ENCODE results near the gene ADGRD1. TPM values are rescaled to one million over a fixed set of nuclear protein-coding genes. Genes with fewer than 3 reads are reported as not detected.

Gene ADGRD1
- polyA plus RNA-seq, 1 donor = 84.8 TPM

GRCh38 chr12:131153956-131154355, 200.2 kb downstream of the ADGRD1 start:
- no CpG with 5 or more reads among the region's 5 CpGs for WGBS (ENCODE audit: insufficient coverage, low lambda C conversion rate)
- Histone ChIP-seq H3K36me3 (ENCODE audit: control insufficient read depth, insufficient read depth, low read length) (no peaks in the 10 kb centered on the region), H3K4me1 (ENCODE audit: control insufficient read depth, insufficient read depth, low read length) (no peaks in the 10 kb centered on the region)

GRCh38 chr12:131155131-131155530, 201.4 kb downstream of the ADGRD1 start:
- Histone ChIP-seq H3K27ac (ENCODE audit: low read length) (no peak overlapping the region), H3K9me3 (ENCODE audit: control insufficient read depth, low read depth, low read length) (no peaks in the 10 kb centered on the region), H3K27me3 (ENCODE audit: control insufficient read depth, insufficient read depth, low read length) (no peaks in the 10 kb centered on the region), H3K4me3 (ENCODE audit: low read length) (no peak overlapping the region), H3K4me1 (ENCODE audit: control insufficient read depth, insufficient read depth, low read length) (no peaks in the 10 kb centered on the region), H3K36me3 (ENCODE audit: control insufficient read depth, insufficient read depth, low read length) (no peaks in the 10 kb centered on the region)
- no peak for DNase-seq
- WGBS (ENCODE audit: insufficient coverage, low lambda C conversion rate) = no CpG with 5 or more reads among the region's 6 CpGs

More at GRCh38 chr12:131153956-131154355, 200.2 kb downstream of the ADGRD1 start:
- Histone ChIP-seq H3K27ac (ENCODE audit: low read length) (no peak overlapping the region), H3K4me3 (ENCODE audit: low read length) (no peak overlapping the region), H3K9me3 (ENCODE audit: control insufficient read depth, low read depth, low read length) (no peaks in the 10 kb centered on the region), H3K27me3 (ENCODE audit: control insufficient read depth, insufficient read depth, low read length) (no peaks in the 10 kb centered on the region)
- DNase-seq = no peak

GRCh38 chr12:131157743-131158142, 204.0 kb downstream of the ADGRD1 start:
- peaks cover 5% of the 10 kb centered on the region for H3K27me3 ChIP-seq (ENCODE audit: control insufficient read depth, insufficient read depth, low read length)
- H3K4me3 ChIP-seq (ENCODE audit: low read length) = no peak overlapping the region
- no peaks in the 10 kb centered on the region for H3K9me3 ChIP-seq (ENCODE audit: control insufficient read depth, low read depth, low read length)
- no CpG with 5 or more reads among the region's 4 CpGs for WGBS (ENCODE audit: insufficient coverage, low lambda C conversion rate)
- H3K27ac ChIP-seq (ENCODE audit: low read length) = no peak overlapping the region
- DNase-seq = no peak
- no peaks in the 10 kb centered on the region for H3K4me1 ChIP-seq (ENCODE audit: control insufficient read depth, insufficient read depth, low read length)
- H3K36me3 ChIP-seq (ENCODE audit: control insufficient read depth, insufficient read depth, low read length) = no peaks in the 10 kb centered on the region

GRCh38 chr12:131159660-131160059, 206.0 kb downstream of the ADGRD1 start:
- Histone ChIP-seq H3K9me3 (ENCODE audit: control insufficient read depth, low read depth, low read length) (no peaks in the 10 kb centered on the region), H3K36me3 (ENCODE audit: control insufficient read depth, insufficient read depth, low read length) (no peaks in the 10 kb centered on the region), H3K4me1 (ENCODE audit: control insufficient read depth, insufficient read depth, low read length) (no peaks in the 10 kb centered on the region), H3K4me3 (ENCODE audit: low read length) (no peak overlapping the region), H3K27me3 (ENCODE audit: control insufficient read depth, insufficient read depth, low read length) (peaks cover 21% of the 10 kb centered on the region), H3K27ac (ENCODE audit: low read length) (no peak overlapping the region)
- no peak for DNase-seq
- no CpG with 5 or more reads among the region's 3 CpGs for WGBS (ENCODE audit: insufficient coverage, low lambda C conversion rate)

GRCh38 chr12:131162113-131162512, 208.4 kb downstream of the ADGRD1 start:
- Histone ChIP-seq H3K4me3 (ENCODE audit: low read length) (no peak overlapping the region), H3K4me1 (ENCODE audit: control insufficient read depth, insufficient read depth, low read length) (no peaks in the 10 kb centered on the region), H3K27me3 (ENCODE audit: control insufficient read depth, insufficient read depth, low read length) (peaks cover 24% of the 10 kb centered on the region), H3K36me3 (ENCODE audit: control insufficient read depth, insufficient read depth, low read length) (no peaks in the 10 kb centered on the region), H3K27ac (ENCODE audit: low read length) (no peak overlapping the region), H3K9me3 (ENCODE audit: control insufficient read depth, low read depth, low read length) (no peaks in the 10 kb centered on the region)
- DNase-seq = no peak
- no CpG with 5 or more reads among the region's 3 CpGs for WGBS (ENCODE audit: insufficient coverage, low lambda C conversion rate)

- DNase-seq = no peak
- Histone ChIP-seq H3K4me1 (ENCODE audit: control insufficient read depth, insufficient read depth, low read length) (no peaks in the 10 kb centered on the region), H3K9me3 (ENCODE audit: control insufficient read depth, low read depth, low read length) (no peaks in the 10 kb centered on the region), H3K27me3 (ENCODE audit: control insufficient read depth, insufficient read depth, low read length) (peaks cover 24% of the 10 kb centered on the region), H3K4me3 (ENCODE audit: low read length) (no peak overlapping the region), H3K36me3 (ENCODE audit: control insufficient read depth, insufficient read depth, low read length) (no peaks in the 10 kb centered on the region), H3K27ac (ENCODE audit: low read length) (no peak overlapping the region)
- WGBS (ENCODE audit: insufficient coverage, low lambda C conversion rate) = no CpG with 5 or more reads among the region's 46 CpGs
These were observed 209.6 kb downstream of the ADGRD1 start for GRCh38 chr12:131163189-131163738.

GRCh38 chr12:131164096-131164872, 210.6 kb downstream of the ADGRD1 start:
- Histone ChIP-seq H3K27ac (ENCODE audit: low read length) (no peak overlapping the region), H3K9me3 (ENCODE audit: control insufficient read depth, low read depth, low read length) (no peaks in the 10 kb centered on the region), H3K4me3 (ENCODE audit: low read length) (no peak overlapping the region), H3K36me3 (ENCODE audit: control insufficient read depth, insufficient read depth, low read length) (no peaks in the 10 kb centered on the region), H3K4me1 (ENCODE audit: control insufficient read depth, insufficient read depth, low read length) (no peaks in the 10 kb centered on the region), H3K27me3 (ENCODE audit: control insufficient read depth, insufficient read depth, low read length) (peaks cover 24% of the 10 kb centered on the region)
- no CpG with 5 or more reads among the region's 34 CpGs for WGBS (ENCODE audit: insufficient coverage, low lambda C conversion rate)
- DNase-seq = no peak

GRCh38 chr12:131166717-131167116, 213.0 kb downstream of the ADGRD1 start:
- no peaks in the 10 kb centered on the region for H3K9me3 ChIP-seq (ENCODE audit: control insufficient read depth, low read depth, low read length)
- H3K27me3 ChIP-seq (ENCODE audit: control insufficient read depth, insufficient read depth, low read length) = peaks cover 21% of the 10 kb centered on the region
- H3K36me3 ChIP-seq (ENCODE audit: control insufficient read depth, insufficient read depth, low read length) = no peaks in the 10 kb centered on the region
- H3K4me3 ChIP-seq (ENCODE audit: low read length) = no peak overlapping the region
- DNase-seq = no peak
- WGBS (ENCODE audit: insufficient coverage, low lambda C conversion rate) = no CpG with 5 or more reads among the region's 1 CpG
- no peak overlapping the region for H3K27ac ChIP-seq (ENCODE audit: low read length)
- H3K4me1 ChIP-seq (ENCODE audit: control insufficient read depth, insufficient read depth, low read length) = no peaks in the 10 kb centered on the region

GRCh38 chr12:131167334-131167733, 213.6 kb downstream of the ADGRD1 start:
- Histone ChIP-seq H3K9me3 (ENCODE audit: control insufficient read depth, low read depth, low read length) (no peaks in the 10 kb centered on the region), H3K4me3 (ENCODE audit: low read length) (no peak overlapping the region), H3K27ac (ENCODE audit: low read length) (no peak overlapping the region), H3K27me3 (ENCODE audit: control insufficient read depth, insufficient read depth, low read length) (peaks cover 21% of the 10 kb centered on the region), H3K4me1 (ENCODE audit: control insufficient read depth, insufficient read depth, low read length) (no peaks in the 10 kb centered on the region), H3K36me3 (ENCODE audit: control insufficient read depth, insufficient read depth, low read length) (no peaks in the 10 kb centered on the region)
- no CpG with 5 or more reads among the region's 5 CpGs for WGBS (ENCODE audit: insufficient coverage, low lambda C conversion rate)
- DNase-seq = no peak

GRCh38 chr12:131171029-131171428, 217.3 kb downstream of the ADGRD1 start:
- 86% methylated on average over 3 of the region's 4 CpGs for WGBS (ENCODE audit: insufficient coverage, low lambda C conversion rate)
- DNase-seq = no peak
- Histone ChIP-seq H3K4me3 (ENCODE audit: low read length) (no peak overlapping the region), H3K36me3 (ENCODE audit: control insufficient read depth, insufficient read depth, low read length) (no peaks in the 10 kb centered on the region), H3K9me3 (ENCODE audit: control insufficient read depth, low read depth, low read length) (no peaks in the 10 kb centered on the region), H3K4me1 (ENCODE audit: control insufficient read depth, insufficient read depth, low read length) (no peaks in the 10 kb centered on the region), H3K27ac (ENCODE audit: low read length) (no peak overlapping the region), H3K27me3 (ENCODE audit: control insufficient read depth, insufficient read depth, low read length) (no peaks in the 10 kb centered on the region)

GRCh38 chr12:131174901-131175300, 221.2 kb downstream of the ADGRD1 start:
- Histone ChIP-seq H3K27ac (ENCODE audit: low read length) (no peak overlapping the region), H3K36me3 (ENCODE audit: control insufficient read depth, insufficient read depth, low read length) (no peaks in the 10 kb centered on the region), H3K9me3 (ENCODE audit: control insufficient read depth, low read depth, low read length) (no peaks in the 10 kb centered on the region), H3K4me1 (ENCODE audit: control insufficient read depth, insufficient read depth, low read length) (no peaks in the 10 kb centered on the region), H3K27me3 (ENCODE audit: control insufficient read depth, insufficient read depth, low read length) (no peaks in the 10 kb centered on the region), H3K4me3 (ENCODE audit: low read length) (no peak overlapping the region)
- DNase-seq = no peak

All from large intestine (tissue), 3 donors.